IMR-90 (cell line): ENCODE results near the gene SMARCA2. TPM values are rescaled to one million over a fixed set of nuclear protein-coding genes. Genes with fewer than 3 reads are reported as not detected.

ENCODE experiments used
- ATAC-seq: fragments of 200-7000 bp; cut with Tn5 transposase; 2 replicates; pipeline ENCODE4 v1.9.1; 2020; ENCODE audit warnings: low read depth, mild to moderate bottlenecking, moderate library complexity
- BruUV-seq: library from RNA; stranded (reverse); fragments of 400-500 nt; replicated peaks from 2 replicates; lab custom pipeline; 2021; lab: Mats Ljungman, UMichigan
- CTCF ChIA-PET: fragments of 300-600 bp; formaldehyde crosslinking; extraction: SDS; loops from one replicate; lab custom pipeline; 2021; ENCODE audit warnings: antibody characterized with exemption; lab: Yijun Ruan, JAX
- POLR2A ChIA-PET: fragments of 300-600 bp; sonication (Branson Sonifier 250); formaldehyde crosslinking; loops from one replicate; lab custom pipeline; 2022; ENCODE audit warnings: antibody characterized with exemption; ENCODE audit not compliant: unreplicated experiment; lab: Charles Lee
- DNase-seq: peaks from one replicate; pipeline ENCODE4 v3.0.0; 2013
- H2AFZ ChIP-seq: replicated peaks from 2 replicates; pipeline ENCODE3; 2013; ENCODE audit warnings: low read length, mild to moderate bottlenecking; ENCODE audit not compliant: poor library complexity
- H2AK5ac ChIP-seq: 2 replicates; pipeline ENCODE4 v1.6.1; 2013; ENCODE audit warnings: low read depth, low read length, inconsistent platforms
- H2AK9ac ChIP-seq: replicated peaks from 2 replicates; pipeline ENCODE3; 2013; ENCODE audit warnings: mild to moderate bottlenecking, low read depth, low read length, moderate library complexity; ENCODE audit not compliant: poor library complexity
- H2BK120ac ChIP-seq: 2 replicates; pipeline ENCODE4 v1.6.1; 2013; ENCODE audit warnings: low read depth, low read length, inconsistent platforms
- H2BK15ac ChIP-seq: 3 replicates; pipeline ENCODE4 v1.6.1; 2013; ENCODE audit warnings: low read depth, low read length, inconsistent platforms
- H2BK20ac ChIP-seq: 2 replicates; pipeline ENCODE4 v1.6.1; 2013; ENCODE audit warnings: low read depth, mild to moderate bottlenecking, inconsistent platforms, low read length, moderate library complexity
- H2BK5ac ChIP-seq: 2 replicates; pipeline ENCODE4 v1.6.1; 2013; ENCODE audit warnings: mild to moderate bottlenecking, low read depth, low read length, inconsistent platforms; ENCODE audit not compliant: poor library complexity, severe bottlenecking
- H3K14ac ChIP-seq: replicated peaks from 2 replicates; pipeline ENCODE4 v1.6.1; 2013; ENCODE audit warnings: low read depth, low read length, inconsistent platforms
- H3K18ac ChIP-seq: 2 replicates; pipeline ENCODE4 v1.6.1; 2013; ENCODE audit warnings: low read depth, low read length, control low read depth
- H3K23ac ChIP-seq: 2 replicates; pipeline ENCODE4 v1.6.1; 2013; ENCODE audit warnings: low read depth, low read length, inconsistent platforms
- H3K27ac ChIP-seq: 2 replicates; pipeline ENCODE4 v1.5.1; 2013; ENCODE audit warnings: mild to moderate bottlenecking, control low read depth, low read length; ENCODE audit not compliant: insufficient read depth
- H3K27me3 ChIP-seq: 2 replicates; pipeline ENCODE4 v1.6.1; 2013; ENCODE audit warnings: low read length; ENCODE audit not compliant: control insufficient read depth, insufficient read depth
- H3K36me3 ChIP-seq: 2 replicates; pipeline ENCODE4 v1.6.1; 2013; ENCODE audit warnings: low read length, mixed read lengths; ENCODE audit not compliant: control insufficient read depth, insufficient read depth
- H3K4ac ChIP-seq: 2 replicates; pipeline ENCODE4 v1.6.1; 2013; ENCODE audit warnings: low read depth, low read length, inconsistent platforms
- H3K4me1 ChIP-seq: 2 replicates; pipeline ENCODE4 v1.6.1; 2013; ENCODE audit warnings: low read length, mixed read lengths; ENCODE audit not compliant: control insufficient read depth, insufficient read depth
- H3K4me2 ChIP-seq: 2 replicates; pipeline ENCODE4 v1.6.1; 2013; ENCODE audit warnings: low read depth, mild to moderate bottlenecking, control low read depth, low read length, moderate library complexity
- H3K4me3 ChIP-seq: 2 replicates; pipeline ENCODE4 v1.5.1; 2013; ENCODE audit warnings: low read depth, mild to moderate bottlenecking, control low read depth, low read length, moderate library complexity; ENCODE audit not compliant: insufficient read depth
- H3K56ac ChIP-seq: 2 replicates; pipeline ENCODE4 v1.6.1; 2013; ENCODE audit warnings: low read length, inconsistent platforms; ENCODE audit not compliant: insufficient read depth; ENCODE audit errors: extremely low read depth
- H3K79me1 ChIP-seq, 2 experiments: 2 replicates each; pipeline ENCODE4 v1.6.1; 2013; ENCODE audit warnings: low read length in 2 of 2, inconsistent platforms in 1 of 2, low read depth in 1 of 2
- H3K9ac ChIP-seq: 2 replicates; pipeline ENCODE4 v1.6.1; 2013; ENCODE audit warnings: low read depth, low read length, control low read depth
- H3K9me1 ChIP-seq: 2 replicates; pipeline ENCODE4 v1.6.1; 2013; ENCODE audit warnings: low read length, inconsistent platforms; ENCODE audit not compliant: insufficient read depth
- H3K9me3 ChIP-seq: 2 replicates; pipeline ENCODE4 v1.6.1; 2013; ENCODE audit warnings: low read length; ENCODE audit not compliant: control insufficient read depth, insufficient read depth
- H4K20me1 ChIP-seq: 2 replicates; pipeline ENCODE4 v1.6.1; 2013; ENCODE audit warnings: low read length, inconsistent platforms; ENCODE audit not compliant: insufficient read depth
- H4K5ac ChIP-seq: 2 replicates; pipeline ENCODE4 v1.6.1; 2013; ENCODE audit warnings: mild to moderate bottlenecking, low read depth, low read length, control low read depth
- H4K8ac ChIP-seq, 2 experiments: 2 replicates each; pipeline ENCODE4 v1.6.1; 2013; ENCODE audit warnings: low read depth in 2 of 2, low read length in 2 of 2, control low read depth in 1 of 2, inconsistent platforms in 1 of 2
- H4K91ac ChIP-seq: 2 replicates; pipeline ENCODE4 v1.6.1; 2013; ENCODE audit warnings: low read depth, low read length, inconsistent platforms; ENCODE audit not compliant: insufficient read depth
- CHD1 ChIP-seq: IDR thresholded peaks from 2 replicates; pipeline ENCODE4 v1.6.1; 2012; ENCODE audit warnings: low read depth, low read length, improper control_type of control experiment
- MAFK ChIP-seq: IDR thresholded peaks from 2 replicates; pipeline ENCODE4 v1.6.1; 2012; ENCODE audit warnings: low read depth, low read length, improper control_type of control experiment
- MXI1 ChIP-seq: IDR thresholded peaks from 2 replicates; pipeline ENCODE4 v1.6.1; 2012; ENCODE audit warnings: low read depth, mild to moderate bottlenecking, low read length, moderate library complexity, borderline replicate concordance
- NFE2L2 ChIP-seq: fragments of 150-350 bp; IDR thresholded peaks from 2 replicates; pipeline ENCODE4 v1.6.1; 2016; ENCODE audit warnings: low read depth, mild to moderate bottlenecking, low read length
- WGBS, 2 experiments: methylation state at CpG; one replicate each; pipeline versions ENCODE4 v1.1.5 to v1.1.7; 2013; ENCODE audit warnings: missing lambda C conversion rate in 2 of 2; ENCODE audit not compliant: insufficient read length in 1 of 2; ENCODE audit errors: extremely low coverage in 2 of 2; 5-methylcytosine and 5-hydroxymethylcytosine counted together
- dilution Hi-C: fragments of 300-500 bp; cut with HindIII; formaldehyde crosslinking; loops from one replicate; pipeline ENCODE4 v1.14.3; 2018; ENCODE audit warnings: low sequenced_read_pairs; ENCODE audit not compliant: unreplicated experiment
- in situ Hi-C: fragments of 300-500 bp; cut with MboI; formaldehyde crosslinking; loops from 3 replicates; pipeline ENCODE4 v1.14.3; 2019; ENCODE audit warnings: low sequenced_read_pairs, inconsistent platforms, mixed read lengths
- intact Hi-C: fragments of 100-400 bp; cut with micrococcal nuclease; formaldehyde crosslinking; loops from 2 replicates; pipeline ENCODE4 v1.10.0; 2022
- polyA plus RNA-seq, 3 experiments: library from polyadenylated mRNA; depleted of rRNA; stranded (reverse); fragments of >200 nt; gene quantifications; 2 replicates each; pipeline ENCODE4 v1.2.3, GENCODE V29; 2012; ENCODE audit warnings: low replicate concordance in 1 of 3
- total RNA-seq: library from RNA; depleted of rRNA; stranded (reverse); fragments of >200 nt; gene quantifications from 2 replicates; pipeline ENCODE4 v1.2.3, GENCODE V29; 2012

The SMARCA2 gene
- total and polyA plus RNA-seq, 2 of the 4 experiments (the other 2 are of a cell fraction), result 25.3 to 26.7 TPM

DNA sequence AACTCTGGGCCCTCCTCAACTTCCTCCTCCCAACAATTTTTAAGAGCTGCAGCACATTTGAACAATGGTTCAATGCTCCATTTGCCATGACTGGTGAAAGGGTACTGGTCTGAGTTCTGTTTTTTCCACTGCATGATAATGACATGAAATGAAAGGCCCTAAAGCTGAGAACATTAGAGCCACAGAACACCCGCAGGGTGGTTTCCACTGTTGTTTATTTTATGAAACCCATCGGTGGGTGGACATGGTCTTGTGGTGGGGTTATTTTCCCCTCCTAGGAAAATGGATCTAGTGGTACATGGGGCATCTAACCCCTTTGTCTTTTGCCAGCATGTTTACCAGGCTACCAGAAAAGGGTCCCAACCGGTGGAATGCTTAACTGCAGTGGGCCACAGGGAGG, 71.8 kb downstream of the SMARCA2 start:
- H2AK5ac ChIP-seq, result no peak overlapping the region
- no peaks in the 10 kb centered on the region for H3K27me3 ChIP-seq
- H4K5ac ChIP-seq, result no peak overlapping the region
- no peak overlapping the region for H2AK9ac ChIP-seq
- no peaks in the 10 kb centered on the region for H3K4me1 ChIP-seq
- no peak overlapping the region for H4K8ac ChIP-seq
- H3K14ac ChIP-seq, result no peak overlapping the region
- H2BK5ac ChIP-seq, result no peak overlapping the region
- H2BK15ac ChIP-seq, result no peak overlapping the region
- no peaks in the 10 kb centered on the region for H4K20me1 ChIP-seq
- dilution Hi-C loops, result no loop called here
- H4K91ac ChIP-seq, result no peak overlapping the region
- H2BK20ac ChIP-seq, result no peak overlapping the region
- H3K9ac ChIP-seq, result no peak overlapping the region
- peaks cover 24% of the 10 kb centered on the region for H3K36me3 ChIP-seq
- no peaks in the 10 kb centered on the region for H3K79me1 ChIP-seq
- H3K18ac ChIP-seq, result no peak overlapping the region
- H3K4me2 ChIP-seq, result no peak overlapping the region
- no peak overlapping the region for H3K56ac ChIP-seq
- in situ Hi-C loops, result no loop called here
- no peaks in the 10 kb centered on the region for H3K9me3 ChIP-seq
- no peak for TF ChIP-seq MAFK
- no peak for TF ChIP-seq MXI1
- no peak for TF ChIP-seq CHD1
- TF ChIP-seq NFE2L2, result no peak
- no peak overlapping the region for H2AFZ ChIP-seq
- no peak for DNase-seq
- no peak overlapping the region for H2BK120ac ChIP-seq
- H3K27ac ChIP-seq, result no peak overlapping the region
- ATAC-seq, result no peak
- H3K4me3 ChIP-seq, result no peak overlapping the region
- no peaks in the 10 kb centered on the region for H3K9me1 ChIP-seq
- no peak overlapping the region for H3K23ac ChIP-seq
- no CpG with 5 or more reads among the region's 3 CpGs for WGBS, 2 experiments
- ChIA-PET CTCF (interaction anchor here (0.6 to 1.6 kb wide), 6 partner anchors 10 to 864 kb away, joined by 4 to 6 read pairs (median 4); no protein-coding TSS in a partner anchor), POLR2A (no interaction called here)
- no TSS peak for BruUV-seq
- H3K4ac ChIP-seq, result no peak overlapping the region
- intact Hi-C loops, result loop anchor here (5.0 kb wide), 2 partner anchors 70 to 145 kb away; partner anchors contain the start of gene SMARCA2
